ENCODE results near the gene NDUFAF8.

The NDUFAF8 gene

GRCh38 chr17:81252326-81252986, 13.3 kb downstream of the NDUFAF8 start:
- CTCF ChIA-PET: interaction anchor here (0.6 to 1.7 kb wide), 6 partner anchors 13 to 148 kb away, joined by 3 to 7 read pairs (median 4); no protein-coding TSS in a partner anchor
- POLR2A ChIA-PET (ENCODE audit: low non-redundant PET): no interaction called here
- no peak for DNase-seq (ENCODE audit: low spot score)
- no peak for TF ChIP-seq CTCF (conservative IDR thresholded peaks at IDR 0.05; ENCODE audit: low read depth)
- H3K27ac ChIP-seq: peak overlapping the region; percentile 41

- peak overlapping the region; percentile 41 for H3K27ac ChIP-seq
- TF ChIP-seq CTCF (conservative IDR thresholded peaks at IDR 0.05; ENCODE audit: low read depth): no peak
- DNase-seq (ENCODE audit: low spot score): no peak
- ChIA-PET POLR2A (ENCODE audit: low non-redundant PET) (no interaction called here), CTCF (interaction anchor here (0.6 to 1.7 kb wide), 6 partner anchors 13 to 147 kb away, joined by 3 to 7 read pairs (median 5); no protein-coding TSS in a partner anchor)
These were observed 13.8 kb downstream of the NDUFAF8 start for GRCh38 chr17:81252987-81253329.

GRCh38 chr17:81253358-81254131, 14.4 kb downstream of the NDUFAF8 start:
- ChIA-PET CTCF (interaction anchor here (0.6 to 2.0 kb wide), 9 partner anchors 12 to 237 kb away, joined by 3 to 20 read pairs (median 7); no protein-coding TSS in a partner anchor), POLR2A (ENCODE audit: low non-redundant PET) (no interaction called here)
- peak; percentile 88 for TF ChIP-seq CTCF (conservative IDR thresholded peaks at IDR 0.05; ENCODE audit: low read depth)

GRCh38 chr17:81254955-81255717, 16.0 kb downstream of the NDUFAF8 start:
- TF ChIP-seq CTCF (conservative IDR thresholded peaks at IDR 0.05; ENCODE audit: low read depth): peak; percentile 89
- ChIA-PET CTCF (interaction anchor here (0.6 to 2.0 kb wide), 14 partner anchors 68 to 249 kb away, joined by 3 to 20 read pairs (median 4); no protein-coding TSS in a partner anchor), POLR2A (ENCODE audit: low non-redundant PET) (interaction anchor here (0.6 kb wide), 1 partner anchor 137 kb away, joined by 4 read pairs; no protein-coding TSS in a partner anchor)
- DNase-seq (ENCODE audit: low spot score): peak; percentile 82
- peak overlapping the region; percentile 91 for H3K27ac ChIP-seq

More at GRCh38 chr17:81253358-81254131, 14.4 kb downstream of the NDUFAF8 start:
- H3K27ac ChIP-seq: peak overlapping the region; percentile 91
- DNase-seq (ENCODE audit: low spot score): peak; percentile 47

GRCh38 chr17:81256616-81257015, 17.5 kb downstream of the NDUFAF8 start:
- peak overlapping the region; percentile 91 for H3K27ac ChIP-seq
- POLR2A ChIA-PET (ENCODE audit: low non-redundant PET): interaction anchor here (0.6 kb wide), 1 partner anchor 10 kb away, joined by 3 read pairs; no protein-coding TSS in a partner anchor
- no peak for DNase-seq (ENCODE audit: low spot score)
- no peak for TF ChIP-seq CTCF (conservative IDR thresholded peaks at IDR 0.05; ENCODE audit: low read depth)
- CTCF ChIA-PET: no interaction called here

GRCh38 chr17:81257533-81257932, 18.4 kb downstream of the NDUFAF8 start:
- POLR2A ChIA-PET (ENCODE audit: low non-redundant PET): no interaction called here
- DNase-seq (ENCODE audit: low spot score): no peak
- H3K27ac ChIP-seq: 0 out of 2 replicates have a peak overlapping the region, but pooled peaks have one; percentile 91
- no peak for TF ChIP-seq CTCF (conservative IDR thresholded peaks at IDR 0.05; ENCODE audit: low read depth)
- CTCF ChIA-PET: no interaction called here
